HG03159 (cell line): ENCODE data around the gene CD300H.
"Not testable (repeated sequence)": the region's sequence is repeated elsewhere in the genome, so short reads cannot be mapped to it uniquely, and the experiment has no call there.

Experiments used
- ATAC-seq: cut with Tn5 transposase; IDR thresholded peaks from one replicate; pipeline ENCODE4 v1.9.1; 2021; ENCODE audit warnings: mild to moderate bottlenecking, moderate library complexity; ENCODE audit not compliant: unreplicated experiment

CD300H gene

DNA sequence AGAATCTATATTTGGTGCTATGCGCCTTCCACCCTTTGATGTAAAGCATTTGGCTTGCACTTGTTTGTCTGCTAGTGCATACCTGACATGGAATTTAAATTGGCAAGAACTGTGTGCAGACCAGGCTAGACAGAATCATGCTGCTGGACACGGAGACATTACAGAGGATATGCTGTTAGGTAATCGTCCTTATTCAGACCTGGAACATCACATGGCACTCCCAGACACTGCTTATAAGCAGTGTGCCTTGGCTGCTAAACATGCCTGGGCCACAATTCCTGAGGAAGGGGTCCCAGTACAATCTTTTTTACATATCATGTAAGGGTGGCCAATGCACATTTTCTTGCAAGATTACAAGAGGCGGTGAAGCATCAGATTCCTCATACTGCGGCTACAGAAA is 18.4 kb upstream of the CD300H start:
- ATAC-seq = no peak

DNA sequence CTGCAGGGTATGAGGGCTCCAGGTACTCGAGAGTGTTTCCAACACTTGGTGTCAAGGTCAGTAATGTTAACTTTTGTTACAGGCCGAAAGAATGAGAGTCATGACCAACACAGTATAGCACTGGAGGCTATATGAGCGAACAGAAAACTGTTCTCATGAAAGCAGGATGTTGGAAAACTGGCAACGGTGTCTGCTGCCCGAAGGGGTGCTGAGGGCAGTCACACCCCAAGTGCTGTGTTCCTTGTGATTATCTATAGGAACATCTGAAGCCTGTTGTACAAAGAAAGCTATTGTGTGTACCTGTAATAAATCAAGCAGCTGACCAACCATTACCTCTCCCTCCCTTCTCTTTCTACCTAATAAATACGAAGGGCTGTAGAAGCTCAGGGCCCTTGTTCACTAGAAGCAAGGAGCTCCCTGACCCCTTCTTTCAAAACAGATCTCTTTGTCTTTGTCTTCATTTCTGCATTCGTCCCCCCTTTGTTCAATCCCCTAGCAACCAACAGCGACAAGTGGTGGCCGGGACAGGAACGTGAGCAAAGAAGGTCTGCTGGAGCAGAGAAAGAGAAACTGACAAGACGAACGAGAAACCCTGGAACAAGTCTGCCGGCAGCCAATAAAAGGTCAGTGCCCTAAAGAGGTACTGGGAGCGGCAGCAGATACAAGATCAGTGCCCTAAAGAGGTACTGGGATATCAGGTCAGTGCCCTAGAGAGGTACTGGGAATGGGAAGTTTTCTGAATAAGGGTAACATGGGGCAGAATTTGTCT is 17.2 kb upstream of the CD300H start:
- ATAC-seq = no peak

DNA sequence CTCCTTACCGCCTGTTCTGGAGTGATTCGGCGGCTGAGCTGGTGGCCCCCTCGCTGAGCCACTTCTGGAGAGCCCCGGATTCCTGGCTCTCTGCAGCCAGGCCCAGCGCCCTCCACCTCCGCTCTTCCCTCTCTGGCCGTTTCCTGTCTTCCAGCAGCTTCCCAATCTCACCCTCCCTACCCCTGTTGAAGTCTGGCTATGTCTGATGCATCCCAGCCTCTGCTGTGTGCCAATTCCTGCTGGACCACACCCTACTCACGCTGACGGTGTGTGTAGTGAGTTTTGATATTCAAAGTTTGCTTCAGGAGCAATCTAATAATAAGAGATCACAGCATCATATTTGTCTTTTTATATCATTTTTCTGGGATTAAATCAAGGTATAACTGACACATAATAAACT is 15.3 kb upstream of the CD300H start:
- no peak for ATAC-seq

DNA sequence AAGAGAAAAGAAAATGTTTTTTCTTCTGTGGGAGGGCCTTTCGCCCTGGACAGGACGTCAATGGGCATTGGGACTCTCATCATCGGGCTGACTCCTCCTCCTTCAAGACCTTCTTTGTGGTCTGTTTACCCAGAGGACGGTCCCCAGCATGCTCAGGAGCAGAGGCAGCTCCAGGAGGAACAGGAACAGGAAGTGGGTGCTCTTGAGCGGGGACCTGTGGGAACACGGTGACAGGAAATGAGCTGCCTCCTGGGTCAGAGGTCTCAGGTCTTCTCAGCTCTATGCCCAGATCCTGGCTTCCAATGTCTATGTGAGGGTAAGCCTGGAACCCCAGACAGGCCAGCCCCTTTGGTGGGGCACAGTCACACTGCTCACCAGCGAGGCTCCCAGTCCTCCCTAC is 12.6 kb upstream of the CD300H start:
- no peak for ATAC-seq

DNA sequence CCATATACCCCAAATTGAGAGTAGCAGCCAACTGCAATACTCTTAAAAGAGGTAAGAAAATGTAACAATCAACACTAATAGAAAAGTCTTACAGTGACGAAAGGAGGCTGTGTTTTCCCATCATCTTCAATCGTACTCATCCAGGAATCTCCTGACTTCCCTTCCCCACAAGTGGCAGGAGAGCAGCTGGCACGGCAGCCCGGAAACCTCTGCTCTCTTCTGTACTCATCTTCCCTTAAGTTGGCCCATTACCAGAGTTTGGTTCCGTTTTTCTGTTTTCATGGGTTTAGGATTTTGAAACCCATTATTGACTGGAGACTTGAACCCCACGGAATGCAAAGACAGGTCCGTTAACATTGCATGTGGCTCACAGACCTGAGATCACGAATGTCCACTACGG is 11.7 kb upstream of the CD300H start:
- ATAC-seq = no peak

DNA sequence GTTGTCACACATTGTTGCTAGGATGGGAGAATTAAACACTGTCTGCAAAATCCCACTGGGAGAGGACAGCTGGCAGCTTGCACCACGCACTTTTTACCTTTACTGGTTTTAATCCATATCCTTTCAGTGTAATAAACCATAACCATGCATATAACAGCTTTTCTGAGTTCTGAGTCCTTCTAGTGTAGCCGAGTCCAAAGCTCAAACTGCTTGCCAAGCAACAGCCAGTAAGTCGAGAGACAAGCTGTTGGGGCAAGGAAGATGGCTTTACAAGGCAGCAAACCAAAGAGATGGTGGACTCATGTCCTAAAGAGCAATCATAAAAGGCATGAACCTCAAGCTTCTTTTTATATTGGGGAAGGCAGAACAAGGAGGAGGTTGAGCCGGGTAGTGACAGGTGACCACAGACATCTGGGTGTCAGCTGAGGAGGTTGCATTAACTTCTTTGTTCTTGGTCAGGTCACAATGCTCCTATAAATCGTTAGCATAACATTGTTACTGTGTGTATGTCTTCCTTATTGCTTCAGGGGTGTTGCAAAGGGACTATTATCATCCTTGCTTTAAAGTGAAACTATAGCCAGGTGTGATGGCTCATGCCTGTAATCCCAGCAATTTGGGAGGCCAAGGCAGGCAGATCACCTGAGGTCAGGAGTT is 7.3 kb upstream of the CD300H start:
- ATAC-seq = no peak

DNA sequence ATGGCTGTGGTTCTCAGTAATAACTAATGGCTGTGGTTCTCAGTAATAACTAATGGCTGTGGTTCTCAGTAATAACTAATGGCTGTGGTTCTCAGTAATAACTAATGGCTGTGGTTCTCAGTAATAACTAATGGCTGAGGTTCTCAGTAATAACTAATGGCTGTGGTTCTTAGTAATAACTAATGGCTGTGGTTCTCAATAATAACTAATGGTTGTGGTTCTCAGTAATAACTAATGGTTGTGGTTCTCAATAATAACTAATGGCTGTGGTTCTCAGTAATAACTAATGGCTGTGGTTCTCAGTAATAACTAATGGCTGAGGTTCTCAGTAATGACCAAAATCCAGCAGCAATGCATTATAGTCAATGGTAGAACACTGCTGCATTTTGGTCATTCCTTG is 6.3 kb upstream of the CD300H start:
- not testable (repeated sequence) for ATAC-seq

DNA sequence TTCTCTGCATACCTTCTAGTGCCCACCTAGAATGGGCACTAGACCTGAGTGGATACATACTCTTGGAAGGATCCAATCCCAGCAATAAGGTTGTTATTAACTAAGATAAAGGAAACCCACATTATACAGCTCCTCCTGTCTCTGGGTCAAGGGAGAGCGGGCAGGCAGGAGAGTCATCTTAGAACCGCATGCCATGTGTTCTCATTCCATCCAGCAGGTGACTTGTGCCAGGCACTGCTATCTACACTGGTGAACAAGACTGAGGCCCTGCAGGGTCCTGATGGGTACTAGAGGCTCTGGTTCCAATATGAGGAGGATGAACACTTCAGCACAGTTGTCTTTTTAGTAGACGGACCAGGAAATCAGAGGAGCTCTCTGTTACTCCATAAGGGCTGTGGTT is 5.9 kb upstream of the CD300H start:
- ATAC-seq = no peak

DNA sequence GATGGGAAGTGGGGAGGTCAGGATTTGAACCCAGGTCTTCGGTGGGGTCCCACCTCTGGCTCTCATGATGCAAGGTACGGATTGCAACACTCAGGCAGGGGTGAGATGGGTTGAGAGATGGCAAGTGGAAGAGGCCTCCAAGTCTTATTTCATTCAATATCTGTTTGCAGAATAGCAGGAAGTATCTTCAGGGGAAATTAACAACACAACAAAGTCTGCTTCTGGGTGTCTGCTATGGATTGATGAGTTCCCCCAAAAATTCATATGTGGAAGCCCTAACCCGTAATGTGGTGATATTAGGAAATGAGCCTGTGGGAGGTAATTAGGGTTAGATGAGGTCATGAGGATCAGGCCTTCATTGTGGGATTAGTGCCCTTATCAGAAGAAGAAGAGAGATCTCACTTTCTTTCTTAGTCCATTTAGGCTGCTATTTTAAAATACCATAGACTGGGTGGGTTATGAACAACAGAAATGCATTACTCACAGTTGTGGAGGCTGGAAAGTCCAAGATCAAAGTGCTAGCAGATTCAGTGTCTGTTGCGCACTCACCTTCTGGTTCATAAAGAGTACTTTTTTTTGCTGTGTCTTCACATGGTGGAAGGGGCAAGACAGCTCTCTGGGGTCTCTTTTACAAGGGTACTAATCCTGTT is 4.4 kb upstream of the CD300H start:
- no peak for ATAC-seq

DNA sequence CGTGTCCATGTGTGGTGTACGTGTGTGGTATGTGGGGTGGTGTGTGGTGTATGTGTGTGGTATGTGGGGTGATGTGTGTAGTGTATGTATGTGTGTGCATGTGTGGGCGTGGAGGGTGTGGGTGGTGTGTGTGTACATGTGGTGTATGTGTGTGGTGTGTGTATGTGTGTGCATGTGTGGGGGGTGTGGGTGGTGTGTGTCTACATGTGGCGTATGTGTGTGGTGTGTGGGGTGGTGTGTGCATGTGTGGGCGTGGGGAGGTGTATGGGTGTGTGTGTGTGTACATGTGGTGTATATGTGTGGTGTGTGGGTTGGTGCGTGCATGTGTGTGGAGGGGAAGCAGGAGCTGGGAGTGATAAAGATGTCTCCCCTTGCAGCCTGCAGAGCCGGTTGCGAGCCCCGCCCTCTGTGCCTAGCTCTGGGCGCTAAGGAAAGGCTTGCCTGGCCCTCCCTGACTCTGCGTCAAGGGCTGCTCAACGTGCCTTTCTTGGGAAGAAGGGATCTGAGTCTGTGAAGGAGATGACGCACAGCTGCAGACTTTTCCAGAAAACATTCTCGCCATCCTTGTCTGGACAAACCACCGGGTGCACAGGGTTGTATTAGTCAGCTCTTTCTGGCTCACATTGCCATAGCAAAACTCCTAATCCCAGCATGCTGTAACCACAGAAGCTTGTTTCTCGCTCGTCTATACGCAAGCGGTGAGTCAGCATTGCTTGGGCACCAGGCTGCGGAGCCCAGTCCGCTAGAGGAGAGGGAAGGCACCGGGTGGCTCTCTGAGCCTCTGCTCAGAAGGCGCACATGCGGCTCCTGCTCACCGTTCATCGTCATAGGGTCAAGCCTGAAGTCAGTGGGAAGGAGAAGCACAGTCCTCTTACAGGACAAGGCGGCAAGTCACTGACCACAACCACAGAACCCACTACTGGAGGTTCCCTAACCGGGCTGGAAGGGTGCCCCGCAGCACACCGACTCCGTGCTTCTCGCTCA is 2.0 kb upstream of the CD300H start:
- ATAC-seq = no peak

DNA sequence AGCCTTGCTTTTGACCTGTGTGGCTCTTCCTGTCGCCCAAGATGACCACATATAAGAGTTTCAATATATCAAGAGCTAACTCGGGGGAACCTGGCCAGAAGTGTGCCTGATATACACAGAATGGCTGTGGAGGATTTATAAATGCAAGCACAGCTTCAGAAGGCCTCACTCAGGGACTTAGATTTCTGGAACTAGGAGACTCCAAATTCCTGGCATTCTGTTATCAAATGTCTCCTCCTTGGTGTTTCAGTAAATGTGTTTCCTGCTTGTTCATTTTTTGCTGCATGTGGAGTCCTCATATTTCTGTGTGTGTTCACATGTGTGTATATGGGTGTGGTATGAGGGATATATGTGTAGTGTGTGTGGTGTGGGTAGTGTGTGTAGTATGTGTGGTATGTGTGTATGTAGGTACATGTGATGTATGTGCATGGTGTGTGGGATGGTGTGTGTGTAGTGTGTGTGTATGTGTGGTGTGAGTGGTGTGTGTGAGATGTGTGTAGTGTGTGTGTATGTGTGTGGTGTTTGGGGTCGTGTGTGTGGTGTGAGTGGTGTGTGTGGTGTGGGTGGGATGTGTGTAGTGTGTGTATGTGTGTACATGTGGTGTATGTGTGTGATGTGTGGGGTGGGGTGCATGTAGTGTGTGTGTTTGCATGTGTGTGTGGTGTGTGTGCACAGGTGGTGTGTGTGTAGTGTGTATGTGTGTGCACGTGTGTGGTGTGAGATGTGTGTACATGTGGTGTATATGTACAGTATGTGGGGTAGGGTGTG is 981 bp upstream of the CD300H start:
- no peak for ATAC-seq

DNA sequence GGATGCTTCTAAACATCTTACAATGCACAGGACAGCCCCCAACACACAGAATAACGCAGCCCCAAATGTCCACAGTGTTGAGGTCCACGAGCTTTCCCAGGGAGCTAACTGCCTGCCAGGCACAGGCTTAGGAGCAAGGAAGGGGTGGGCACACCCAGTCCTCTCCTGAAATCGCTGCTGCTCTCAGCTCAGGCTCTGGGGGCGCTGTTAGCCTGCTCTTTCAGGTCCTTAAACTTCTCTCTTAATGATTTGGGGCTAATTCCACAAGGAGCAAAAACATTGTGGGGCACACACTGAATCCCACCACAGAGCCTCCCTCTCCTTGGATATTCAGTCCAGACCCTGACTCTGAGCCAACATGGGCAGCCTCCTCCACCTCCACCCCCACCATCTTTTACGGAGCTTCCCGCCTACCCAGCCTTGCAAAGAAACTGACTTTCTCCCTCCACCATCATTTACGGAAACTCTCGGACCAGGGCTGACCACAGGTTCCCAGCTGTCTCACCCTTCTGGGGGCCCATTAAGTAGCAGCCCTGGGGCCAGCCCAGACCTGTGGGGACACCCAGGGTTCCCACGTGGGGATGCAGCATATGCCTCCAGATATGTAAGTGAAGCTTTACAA is 1.1 kb downstream of the CD300H start:
- no peak for ATAC-seq

DNA sequence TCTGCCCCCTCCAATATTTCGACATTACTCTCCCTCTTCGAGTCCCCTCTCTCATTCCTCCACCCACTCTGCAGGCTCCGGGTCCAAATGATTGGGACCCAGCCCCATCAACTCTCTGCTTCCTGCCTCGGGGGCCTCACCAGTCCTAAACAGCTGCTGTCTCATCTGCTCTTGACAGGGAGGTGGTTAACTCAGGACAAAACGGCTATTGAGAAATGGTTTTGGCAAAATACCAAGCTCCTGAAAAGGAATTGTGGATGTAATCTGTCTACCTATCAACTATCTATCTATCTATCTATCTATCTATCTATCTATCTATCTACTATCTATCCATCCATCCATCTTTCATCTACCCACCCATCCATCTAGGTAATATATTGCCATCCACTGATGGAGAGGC is 2.2 kb downstream of the CD300H start:
- no peak for ATAC-seq

DNA sequence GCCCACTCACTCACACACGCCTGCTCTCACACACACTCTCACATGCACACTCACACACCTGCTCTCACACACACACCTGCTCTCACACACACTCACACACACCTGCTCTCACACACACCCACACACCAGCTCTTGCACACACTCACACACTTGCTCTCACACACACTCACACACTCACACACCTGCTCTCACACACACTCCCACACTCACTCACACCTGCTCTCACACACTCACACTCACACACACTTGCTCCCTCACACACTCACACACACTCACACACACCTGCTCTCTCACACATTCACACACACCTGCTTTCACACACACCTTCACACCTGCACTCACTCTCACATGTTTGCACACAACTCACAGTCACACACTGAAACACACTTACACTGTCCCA is 4.0 kb downstream of the CD300H start:
- ATAC-seq = no peak

DNA sequence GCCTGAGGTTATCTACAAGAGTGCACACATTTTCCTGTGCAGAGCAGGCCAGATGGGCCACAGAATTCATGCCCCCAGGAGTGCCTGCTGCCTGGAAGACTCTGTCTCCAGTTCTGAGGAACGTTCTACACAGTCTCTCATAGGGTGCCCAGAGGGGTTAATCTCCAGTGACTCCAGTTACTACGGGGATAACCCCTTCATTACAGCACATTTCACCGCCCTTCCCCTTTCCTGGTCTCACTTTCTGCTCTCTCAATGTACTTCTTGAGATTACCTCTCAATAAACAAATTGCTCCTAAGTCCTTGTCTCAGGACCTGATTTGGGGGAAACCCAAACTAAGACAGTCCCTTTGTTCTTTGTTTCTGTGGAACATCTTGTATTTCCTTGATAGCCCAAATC is 5.7 kb downstream of the CD300H start:
- no peak for ATAC-seq

DNA sequence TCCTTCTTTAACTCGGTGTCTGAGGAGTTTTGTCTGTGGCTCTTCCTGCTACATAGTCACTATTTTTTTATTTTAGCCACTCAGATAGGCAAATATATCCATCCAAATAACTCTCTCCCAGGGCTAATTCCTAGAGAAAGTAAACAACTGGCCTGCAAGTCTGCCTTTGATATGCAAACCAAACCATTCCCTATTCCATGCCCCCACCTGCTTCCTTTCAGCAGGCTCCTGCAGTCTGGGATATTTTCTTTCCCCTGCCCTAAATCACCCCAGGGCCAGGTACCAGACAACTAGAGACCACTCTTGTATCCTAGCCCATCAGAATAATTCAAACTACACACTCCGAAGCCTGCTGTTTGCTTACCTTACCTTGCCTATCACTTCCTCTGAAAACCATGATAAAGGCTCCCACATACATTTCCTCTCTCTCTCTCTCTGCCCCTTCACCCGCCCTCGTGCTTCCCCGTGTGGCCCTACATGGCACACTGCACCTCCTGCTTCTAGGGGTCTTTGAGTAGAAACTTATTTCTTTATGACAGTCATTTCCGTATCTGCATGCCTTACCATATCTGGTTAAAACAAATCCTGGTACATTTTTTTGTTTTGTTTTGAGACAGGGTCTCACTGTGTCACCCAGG is 8.3 kb downstream of the CD300H start:
- no peak for ATAC-seq

DNA sequence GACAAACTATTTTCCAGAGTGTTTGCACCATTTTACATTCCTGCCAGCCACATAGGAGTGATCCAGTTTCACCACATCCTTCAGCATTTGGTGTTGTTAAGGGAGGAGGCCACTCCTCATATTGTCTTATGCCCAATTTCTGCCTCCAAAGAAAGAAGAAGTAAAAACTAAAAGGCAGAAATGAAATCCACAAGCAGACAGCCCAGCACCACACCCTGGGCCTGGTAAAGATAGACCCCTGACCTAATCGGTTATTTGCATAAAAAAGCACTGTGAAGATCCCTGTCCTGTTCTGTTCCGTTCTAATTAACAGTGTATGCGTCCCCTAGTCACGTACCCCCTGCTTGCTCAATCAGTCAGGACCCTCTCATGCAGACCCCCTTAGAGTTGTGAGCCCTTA is 8.9 kb downstream of the CD300H start:
- not testable (repeated sequence) for ATAC-seq

DNA sequence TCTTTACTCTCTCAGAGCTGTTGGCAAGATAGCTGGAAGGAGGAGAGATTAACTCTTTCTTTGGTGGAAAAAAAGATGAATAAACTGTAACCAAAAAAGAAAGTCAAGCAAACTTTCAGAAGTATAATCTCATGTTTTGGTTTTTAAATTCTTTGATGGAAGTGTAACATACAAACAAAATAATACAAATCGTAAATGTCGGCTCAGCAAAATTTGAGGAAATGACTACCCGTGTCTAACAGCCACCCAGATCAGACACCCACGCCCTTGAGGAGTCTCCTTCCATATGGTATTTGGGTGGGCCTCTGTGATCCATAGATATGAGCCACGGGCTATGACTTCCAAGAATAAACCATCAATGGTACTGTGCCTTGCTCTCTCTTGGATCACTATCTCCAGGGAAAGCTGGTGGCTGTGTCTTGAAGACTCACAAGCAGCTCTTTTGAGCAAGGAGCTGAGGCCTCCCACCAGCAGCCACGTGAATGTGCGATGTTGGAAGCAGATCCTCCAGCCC is 11.8 kb downstream of the CD300H start:
- ATAC-seq = no peak

DNA sequence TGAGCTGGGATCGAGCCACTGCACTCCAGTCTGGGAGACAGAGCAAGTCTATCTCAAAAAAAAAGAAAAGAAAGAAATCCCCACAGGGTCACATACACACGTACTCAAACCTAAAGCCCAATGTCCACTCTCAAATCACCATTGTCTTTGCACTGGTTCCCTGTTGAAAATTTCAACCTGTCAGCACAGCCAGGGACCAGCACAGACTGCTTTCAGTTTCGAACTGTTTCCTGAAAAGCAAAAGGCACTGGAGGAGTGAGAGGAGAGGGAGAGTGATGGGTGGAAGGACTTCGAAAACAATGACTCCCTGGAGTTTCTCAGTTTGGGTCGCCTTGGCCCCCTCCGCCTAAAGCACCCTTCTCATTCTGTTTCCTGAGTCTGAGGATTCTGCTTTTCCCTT is 12.4 kb downstream of the CD300H start:
- no peak for ATAC-seq
